Measurements from ENCODE around the gene CHRM1.
"Not testable (repeated sequence)": the region's sequence is repeated elsewhere in the genome, so short reads cannot be mapped to it uniquely, and the experiment has no call there.

The CHRM1 gene, protein sequence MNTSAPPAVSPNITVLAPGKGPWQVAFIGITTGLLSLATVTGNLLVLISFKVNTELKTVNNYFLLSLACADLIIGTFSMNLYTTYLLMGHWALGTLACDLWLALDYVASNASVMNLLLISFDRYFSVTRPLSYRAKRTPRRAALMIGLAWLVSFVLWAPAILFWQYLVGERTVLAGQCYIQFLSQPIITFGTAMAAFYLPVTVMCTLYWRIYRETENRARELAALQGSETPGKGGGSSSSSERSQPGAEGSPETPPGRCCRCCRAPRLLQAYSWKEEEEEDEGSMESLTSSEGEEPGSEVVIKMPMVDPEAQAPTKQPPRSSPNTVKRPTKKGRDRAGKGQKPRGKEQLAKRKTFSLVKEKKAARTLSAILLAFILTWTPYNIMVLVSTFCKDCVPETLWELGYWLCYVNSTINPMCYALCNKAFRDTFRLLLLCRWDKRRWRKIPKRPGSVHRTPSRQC

DNA sequence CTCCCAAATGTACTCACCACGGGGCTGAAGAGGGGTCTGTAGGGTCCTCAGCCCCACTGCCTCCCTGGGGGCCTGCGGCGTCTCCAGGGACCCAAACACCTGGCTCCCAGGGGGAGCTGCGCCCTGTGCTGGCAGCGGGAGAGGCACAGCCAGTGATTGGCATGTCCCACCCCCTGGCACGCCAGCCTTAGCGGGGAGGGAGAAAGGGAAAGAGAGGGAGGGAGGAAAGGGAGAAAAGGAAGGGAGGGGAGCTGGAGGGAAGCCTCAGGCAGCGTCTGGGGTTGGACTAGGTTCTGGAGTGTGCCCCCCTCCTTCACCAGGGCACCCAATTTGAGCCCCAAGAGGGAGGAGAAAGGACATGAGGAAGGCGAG, at the start of gene CHRM1:
CHRM1 (minus strand) TSS at position 163 of the 372 bp plus-strand sequence. CDS start 10,263 bp downstream, outside the sequence.
- DNase-seq, result no peak

DNA sequence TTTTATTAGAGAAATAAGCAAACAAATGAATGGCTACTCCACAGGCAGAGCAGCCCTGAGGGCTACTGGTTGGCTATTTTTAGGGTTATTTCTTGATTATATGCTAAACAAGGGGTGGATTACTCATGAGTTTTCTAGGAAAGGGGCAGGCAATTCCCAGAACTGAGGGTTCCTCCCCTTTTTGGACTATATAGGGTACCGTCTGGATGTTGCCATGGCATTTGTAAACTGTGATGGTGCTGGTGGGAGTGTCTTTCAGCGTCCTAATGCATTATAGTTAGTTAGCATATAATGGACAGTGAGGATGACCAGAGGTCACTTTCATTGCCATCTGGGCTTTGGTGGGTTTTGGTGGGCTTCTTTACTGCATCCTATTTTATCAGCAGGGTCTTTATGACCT, 44.4 kb upstream of the CHRM1 start:
- DNase-seq, result no peak

DNA sequence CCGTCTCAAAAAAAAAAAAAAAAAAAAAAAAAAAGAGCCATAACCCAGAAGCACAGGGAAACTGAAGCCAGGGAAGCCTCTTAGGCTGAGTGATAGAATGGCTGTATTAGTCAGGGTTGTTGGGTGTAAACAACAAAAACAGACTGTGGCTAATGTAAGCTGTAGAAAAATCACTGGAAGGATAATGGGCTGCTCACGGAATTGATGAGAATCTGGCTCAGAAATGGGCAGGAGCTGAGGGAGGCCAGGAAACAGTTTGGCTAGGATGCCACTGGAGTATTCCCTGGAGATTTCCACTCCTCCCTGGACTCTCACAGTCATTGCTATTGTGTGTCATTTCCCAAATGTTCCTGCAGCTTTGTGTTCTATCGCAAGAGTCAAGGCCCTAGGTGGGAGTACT, 41.2 kb upstream of the CHRM1 start:
- no peak for DNase-seq

DNA sequence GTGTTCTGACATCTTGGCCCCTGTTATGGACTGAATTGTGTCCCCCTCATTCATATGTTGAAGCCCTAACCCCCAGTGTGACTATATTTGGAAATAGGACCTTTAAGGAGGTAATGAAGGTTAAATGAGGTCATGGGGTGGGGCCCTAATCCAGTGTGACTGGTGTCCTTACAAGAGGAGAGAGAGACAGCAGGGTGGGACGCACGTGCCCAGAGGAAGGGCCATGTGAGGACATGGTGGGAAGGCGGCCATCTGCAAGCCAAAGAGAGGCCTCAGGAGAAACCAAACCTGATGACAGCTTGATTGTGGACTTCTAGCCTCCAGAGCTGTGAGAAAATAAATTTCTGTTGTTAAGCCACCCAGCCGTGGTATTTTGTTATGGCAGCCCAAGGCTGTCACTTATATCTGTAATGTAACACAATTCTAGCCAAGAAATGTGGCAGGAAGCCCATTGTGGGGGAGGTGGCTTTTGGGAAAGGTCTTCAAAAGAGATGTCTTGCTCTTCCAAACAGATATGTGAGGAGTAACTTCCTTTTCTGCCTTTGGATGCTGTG, 39.9 kb upstream of the CHRM1 start:
- no peak for DNase-seq

DNA sequence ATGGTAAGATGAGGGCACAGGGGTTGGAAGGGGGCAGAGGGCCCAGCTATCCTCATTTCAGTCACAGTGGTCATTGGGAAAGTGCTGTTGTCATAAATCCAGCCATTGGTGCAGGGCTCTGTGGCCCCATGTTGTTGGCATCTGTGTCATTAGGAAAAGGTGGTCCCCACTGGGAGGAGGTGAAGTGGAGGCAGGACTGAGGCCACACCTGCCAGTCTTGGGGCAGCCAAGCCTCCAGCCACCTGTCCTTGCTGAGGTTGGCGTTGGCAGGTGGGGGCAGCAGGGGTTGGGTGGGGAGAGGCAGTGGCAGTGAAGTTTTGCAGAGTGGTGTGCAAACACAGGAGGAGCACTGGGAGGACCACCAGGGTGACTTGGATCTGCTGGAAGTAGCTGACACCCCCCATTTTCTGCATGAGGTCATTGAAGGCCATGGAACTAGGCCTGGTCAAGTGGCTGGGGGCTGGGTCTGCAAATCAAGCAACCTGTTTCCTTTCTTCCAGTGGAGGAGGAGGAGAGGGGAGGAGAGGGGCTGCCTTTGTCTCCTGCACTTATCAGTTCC, 38.3 kb upstream of the CHRM1 start:
- DNase-seq, result no peak

DNA sequence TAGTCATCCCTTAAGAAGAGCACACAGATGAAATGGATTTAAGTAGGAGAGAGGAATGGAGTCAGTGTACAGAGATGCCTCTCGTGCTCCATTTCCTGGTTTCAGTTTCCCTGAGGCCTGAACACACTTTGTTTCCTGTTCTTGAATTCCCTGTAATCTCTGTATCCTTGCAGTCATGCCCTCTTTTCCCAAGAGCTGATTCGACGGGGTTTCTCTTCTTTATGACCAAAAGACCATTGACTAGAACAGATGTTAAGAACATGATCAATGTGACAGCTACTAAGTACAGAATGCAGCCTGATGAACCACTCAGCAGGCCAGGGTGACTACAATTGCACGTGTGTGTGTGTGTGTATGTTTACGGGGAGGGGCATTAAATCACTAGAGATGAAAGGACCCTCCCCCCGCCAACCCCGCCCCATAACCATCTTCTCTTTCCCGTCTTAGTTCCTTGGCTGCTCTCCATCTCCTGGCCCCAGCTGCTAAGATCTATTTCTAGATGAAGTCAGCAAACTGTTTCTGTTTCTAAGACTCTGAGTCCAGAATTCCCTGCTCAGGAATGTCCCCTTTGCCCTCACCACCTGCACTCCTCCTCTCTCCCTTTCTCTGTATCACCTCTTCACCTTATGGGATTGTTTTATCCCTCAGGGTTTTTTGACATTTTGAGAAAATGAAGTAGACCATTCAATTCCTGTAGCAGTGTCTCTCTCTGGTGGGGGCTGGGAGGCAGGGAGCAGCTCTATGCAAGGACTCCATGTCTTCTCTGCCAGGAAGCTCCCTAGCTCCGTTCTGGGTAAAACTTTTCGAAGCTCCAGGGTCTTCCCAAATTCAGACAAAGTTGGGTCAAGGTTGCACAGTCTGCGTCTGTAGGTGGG, 37.6 kb upstream of the CHRM1 start:
- DNase-seq, result no peak

DNA sequence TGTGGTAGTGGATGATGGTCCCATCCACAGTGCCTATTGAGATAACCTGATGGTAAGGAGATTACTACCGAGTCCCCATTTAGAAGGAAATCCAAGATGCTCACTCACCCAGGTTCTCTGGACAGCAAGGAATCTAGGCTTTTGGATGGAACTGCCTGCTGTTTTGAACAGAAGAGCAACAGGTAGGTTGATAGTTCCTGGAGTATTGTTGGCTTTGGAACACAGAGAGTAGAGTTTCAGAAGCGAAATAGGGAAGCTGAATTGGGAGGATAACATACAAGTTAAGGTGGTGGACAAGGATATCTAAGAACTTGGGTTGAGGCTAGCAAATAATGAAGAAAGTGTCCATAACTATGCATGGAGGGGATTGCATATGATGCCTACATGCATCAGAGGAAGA, 36.0 kb upstream of the CHRM1 start:
- DNase-seq, result no peak

DNA sequence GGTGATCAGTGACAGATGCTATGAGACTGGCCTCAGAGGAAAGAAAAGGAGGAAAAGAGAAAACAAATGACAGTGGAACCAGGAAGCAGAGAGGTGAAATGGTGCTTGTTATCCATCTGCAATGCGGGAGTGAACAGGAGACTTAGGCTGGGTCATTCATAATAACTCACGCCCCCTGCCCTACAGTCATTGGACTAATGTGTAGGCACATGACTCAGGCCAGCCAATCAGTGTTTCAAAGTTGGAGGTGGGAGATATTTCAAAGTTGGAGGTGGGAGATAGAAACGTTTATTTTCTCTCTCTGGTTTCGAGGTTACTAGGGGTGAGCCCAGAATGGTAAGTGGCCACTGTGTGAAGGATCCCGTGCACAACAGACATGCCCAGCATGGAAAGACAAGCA, 33.3 kb upstream of the CHRM1 start:
- DNase-seq, result no peak

DNA sequence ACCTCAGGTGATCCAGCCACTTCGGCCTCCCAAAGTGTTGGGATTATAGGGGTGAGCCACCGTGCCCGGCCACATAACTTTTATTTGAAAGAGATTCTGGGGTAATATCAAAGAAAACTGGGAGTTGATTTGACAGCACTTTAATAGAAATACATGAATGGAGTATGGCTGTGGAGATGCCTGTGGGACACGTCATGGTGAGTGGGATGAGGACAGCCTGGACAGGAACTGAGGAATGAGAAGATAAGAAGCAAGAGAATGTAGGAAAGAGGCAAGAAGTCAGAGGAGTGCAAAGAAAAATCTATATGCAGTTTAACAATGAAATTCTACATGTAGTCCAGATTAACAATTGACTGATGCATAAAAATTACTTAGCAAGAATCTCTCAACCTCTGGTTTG, 32.6 kb upstream of the CHRM1 start:
- DNase-seq, result no peak

DNA sequence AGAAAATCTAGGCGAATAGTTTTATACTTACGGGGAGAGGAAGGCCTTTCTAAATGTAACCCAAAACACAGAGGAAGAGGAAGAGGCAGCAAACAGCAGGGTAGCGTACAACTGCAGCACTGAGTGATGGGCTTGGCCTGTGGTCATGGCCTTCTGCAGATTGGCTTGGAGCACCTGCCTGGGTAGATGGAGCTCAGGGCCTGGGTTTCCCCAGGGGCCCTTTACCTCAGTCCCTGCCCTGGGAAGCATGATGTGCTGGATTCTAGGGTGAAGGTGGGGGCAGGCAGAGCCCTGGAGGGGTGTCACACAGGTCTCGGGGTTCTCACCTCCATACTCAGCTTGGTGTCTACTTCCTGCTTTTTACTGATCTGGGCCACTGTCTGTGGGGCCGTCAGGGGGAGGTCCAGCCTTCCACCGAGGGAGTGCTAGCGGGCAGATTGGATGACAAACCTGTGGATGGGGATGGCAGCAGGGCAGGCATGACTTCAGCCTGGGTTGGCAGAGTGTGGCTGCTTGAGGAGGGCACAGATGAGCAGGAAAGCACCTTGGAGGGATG, 27.7 kb upstream of the CHRM1 start:
- no peak for DNase-seq

DNA sequence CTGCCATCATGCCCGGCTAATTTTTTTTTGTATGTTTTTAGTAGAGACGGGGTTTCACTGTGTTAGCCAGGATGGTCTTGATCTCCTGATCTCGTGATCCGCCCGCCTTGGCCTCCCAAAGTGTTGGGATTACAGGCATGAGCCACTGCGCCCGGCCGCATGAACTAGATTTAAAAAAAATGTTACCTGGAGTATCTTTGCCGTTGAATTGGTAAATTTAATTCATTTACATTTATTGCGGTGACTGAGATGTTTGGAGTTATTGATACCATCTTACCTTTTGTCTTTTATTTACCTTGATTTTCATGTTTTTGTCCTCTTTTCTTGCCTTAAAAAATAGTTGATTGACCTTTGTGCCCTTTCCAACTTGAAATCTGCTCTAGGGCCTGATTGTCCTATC, 24.4 kb upstream of the CHRM1 start:
- not testable (repeated sequence) for DNase-seq

DNA sequence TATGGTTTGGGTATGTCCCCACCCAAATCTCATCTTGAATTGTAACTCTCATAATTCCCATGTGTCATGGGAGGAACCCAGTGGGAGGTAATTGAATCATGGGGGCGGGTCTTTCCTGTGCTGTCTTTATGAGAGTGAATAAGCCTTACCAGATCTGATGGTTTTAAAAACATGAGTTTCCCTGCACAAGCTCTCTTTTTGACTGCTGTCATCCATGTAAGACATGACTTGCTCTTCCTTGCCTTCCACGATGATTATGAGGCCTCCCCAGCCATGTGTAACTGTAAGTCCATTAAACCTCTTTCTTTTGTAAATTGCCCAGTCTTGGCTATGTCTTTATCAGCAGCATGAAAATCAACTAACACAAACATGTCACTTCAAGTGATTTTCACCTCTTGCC, 16.4 kb upstream of the CHRM1 start:
- DNase-seq, result not testable (repeated sequence)

DNA sequence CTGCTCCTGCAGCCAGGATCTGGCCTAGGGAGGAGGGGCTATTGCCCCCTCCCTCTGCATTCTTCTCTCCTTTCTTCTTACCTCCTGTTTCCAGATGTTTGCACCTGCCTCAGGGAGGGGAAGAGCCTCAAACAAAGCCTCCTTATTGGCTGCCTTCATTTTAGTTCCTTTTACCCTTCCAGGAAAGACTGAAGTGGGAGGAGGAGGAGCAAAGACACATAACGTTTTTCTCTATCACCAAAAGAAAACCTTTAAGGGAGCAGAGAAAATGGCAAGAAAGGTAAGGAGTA, 13.3 kb upstream of the CHRM1 start:
- no peak for DNase-seq

DNA sequence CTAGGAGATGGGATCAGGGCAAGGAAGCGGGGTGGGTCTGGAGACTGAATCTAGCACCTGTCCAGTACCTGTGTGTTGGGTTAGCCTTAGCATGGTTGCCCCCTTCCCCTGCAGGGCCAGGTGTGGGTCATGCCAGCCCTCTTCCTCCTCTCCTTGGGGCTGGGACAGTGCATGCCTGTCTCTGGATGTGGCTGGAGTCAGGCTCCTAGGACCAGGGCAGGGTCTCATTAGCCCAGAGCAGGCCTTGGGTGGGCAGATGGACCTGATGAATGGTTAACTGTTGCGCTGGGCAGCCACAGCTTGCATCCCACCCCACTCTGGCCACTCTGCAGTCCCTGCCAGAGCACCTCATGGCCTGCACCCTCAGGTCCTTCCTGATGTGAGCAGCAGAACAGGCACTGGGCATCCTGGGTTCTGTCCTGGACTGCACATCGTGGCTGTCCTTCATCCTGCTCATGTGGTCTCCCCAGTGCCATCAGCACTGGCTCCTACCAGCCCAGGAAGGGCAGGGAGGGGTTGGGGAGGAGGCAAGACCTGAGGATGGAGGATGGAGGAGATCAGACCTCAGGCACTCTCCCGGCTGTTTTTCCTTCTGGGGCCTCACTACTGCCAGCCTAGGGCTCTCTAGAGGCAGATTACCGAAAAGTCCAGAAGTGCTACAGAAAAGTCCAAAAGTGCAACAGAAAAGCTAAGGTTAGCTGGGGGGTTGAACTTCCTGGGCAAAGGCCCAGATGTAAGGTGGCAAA, 12.8 kb upstream of the CHRM1 start:
- no peak for DNase-seq

DNA sequence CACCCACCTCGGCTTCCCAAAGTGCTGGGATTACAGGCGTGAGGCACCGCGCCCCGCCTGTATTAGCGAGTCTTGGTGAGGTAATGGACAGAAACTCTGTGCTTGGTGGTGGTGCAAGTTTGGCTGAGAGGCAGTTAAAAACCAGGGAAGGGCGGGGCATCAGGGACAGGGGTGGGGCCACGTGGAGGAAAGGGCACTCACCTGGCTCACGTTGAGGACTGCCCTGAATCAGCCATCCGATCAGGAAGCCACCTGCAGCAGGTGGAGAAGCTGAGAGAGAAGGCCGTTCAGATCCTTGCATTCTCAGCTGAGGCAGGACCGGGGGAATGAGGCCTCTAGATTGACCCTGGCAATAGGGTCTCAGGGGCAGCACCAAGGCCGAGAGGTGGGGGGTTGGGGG, 12.1 kb upstream of the CHRM1 start:
- no peak for DNase-seq

DNA sequence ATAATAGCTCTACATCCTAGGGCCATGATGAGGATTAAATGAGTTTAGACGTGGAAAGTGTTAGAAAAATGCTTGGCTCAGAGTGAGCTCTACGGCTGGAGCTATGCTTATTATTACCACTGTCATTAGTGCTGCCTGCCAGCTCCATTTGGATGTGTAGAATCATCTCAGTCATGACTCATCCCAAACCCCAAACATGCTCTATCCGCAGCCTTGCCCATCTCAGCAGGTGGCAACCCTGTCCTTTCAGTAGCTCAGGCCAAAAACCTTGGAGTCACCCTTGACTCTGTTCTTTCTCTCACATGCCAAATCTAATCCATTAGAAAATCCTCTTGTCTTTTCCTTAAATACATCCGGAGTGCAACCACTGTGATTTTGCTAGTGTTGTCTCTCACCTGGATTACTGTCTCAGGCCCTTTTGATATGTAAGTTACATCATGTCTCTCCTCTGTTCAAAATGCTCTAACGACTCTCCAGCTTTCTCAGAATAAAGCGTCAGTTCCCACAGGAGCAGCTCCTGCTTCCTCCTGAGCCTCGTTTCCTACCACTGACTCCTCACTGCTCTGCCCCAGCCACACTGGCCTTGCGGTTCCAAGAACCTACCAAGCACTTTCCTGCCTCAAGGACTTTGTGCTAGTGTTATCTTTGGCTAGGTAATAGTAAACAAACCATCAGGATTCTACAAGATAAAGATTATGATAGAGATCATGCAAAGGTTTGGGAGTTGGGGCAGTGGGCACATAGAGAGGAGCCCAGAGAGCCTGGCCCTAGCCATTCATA, 10.5 kb upstream of the CHRM1 start:
- no peak for DNase-seq

DNA sequence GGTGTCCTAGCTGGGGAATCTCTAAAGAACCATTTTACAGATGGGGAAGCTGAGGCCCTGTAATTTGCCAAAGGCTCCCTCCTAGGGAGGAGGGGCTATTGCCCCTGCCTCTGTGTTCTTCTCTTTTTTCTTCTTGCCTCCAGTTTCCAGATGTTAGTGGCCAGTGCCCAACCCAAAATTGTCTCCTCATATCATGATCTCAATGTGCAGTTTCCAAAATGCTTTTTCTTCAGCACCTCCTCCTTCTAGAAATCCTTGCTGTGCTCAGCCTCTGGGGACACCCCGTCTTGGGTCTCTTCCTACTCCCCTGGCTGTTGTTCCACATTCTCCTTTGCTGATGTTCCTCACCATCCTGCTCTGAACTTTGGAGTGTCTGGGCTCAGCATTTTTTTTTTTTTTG, 9.5 kb upstream of the CHRM1 start:
- no peak for DNase-seq

DNA sequence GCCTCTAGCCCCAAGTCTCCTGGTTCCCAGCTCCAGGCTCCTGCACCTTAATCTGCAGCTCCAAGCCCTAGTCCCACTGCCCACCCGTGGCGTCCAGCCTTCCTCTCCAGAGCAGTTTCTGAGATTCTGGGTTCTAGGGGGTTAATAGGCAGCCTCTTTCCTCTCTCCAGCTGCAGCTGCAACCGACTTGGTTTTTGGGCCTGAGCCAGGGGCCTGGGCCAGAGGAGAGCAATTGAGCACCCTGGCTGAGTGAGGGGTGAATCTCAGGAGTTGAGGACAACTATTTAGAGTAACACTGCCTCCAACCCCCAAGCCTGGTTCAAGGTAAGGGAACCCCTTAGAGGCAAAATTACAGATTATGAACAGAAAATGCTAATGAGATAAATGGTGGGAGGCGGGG, 9.0 kb upstream of the CHRM1 start:
- DNase-seq, result no peak

DNA sequence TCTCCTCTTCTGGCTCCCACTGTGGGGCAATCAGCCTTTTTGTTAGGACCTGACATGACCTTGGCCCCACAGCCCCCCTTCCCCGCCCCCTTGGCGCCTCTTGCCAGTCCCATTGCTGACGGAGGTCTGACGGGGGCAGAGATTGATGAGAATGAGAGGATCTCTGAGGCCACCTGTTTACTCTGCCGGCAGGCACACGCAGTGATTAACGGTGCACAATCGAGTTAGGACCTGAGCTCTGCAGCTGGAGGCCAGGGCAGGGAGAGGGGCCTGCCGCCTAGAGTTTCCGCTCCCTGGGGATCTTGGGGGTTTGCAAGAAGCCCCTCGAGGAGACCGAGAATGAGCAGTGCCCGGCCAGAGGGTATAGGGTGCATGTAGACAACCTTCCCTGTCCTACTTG, 6.8 kb upstream of the CHRM1 start:
- DNase-seq, result no peak

DNA sequence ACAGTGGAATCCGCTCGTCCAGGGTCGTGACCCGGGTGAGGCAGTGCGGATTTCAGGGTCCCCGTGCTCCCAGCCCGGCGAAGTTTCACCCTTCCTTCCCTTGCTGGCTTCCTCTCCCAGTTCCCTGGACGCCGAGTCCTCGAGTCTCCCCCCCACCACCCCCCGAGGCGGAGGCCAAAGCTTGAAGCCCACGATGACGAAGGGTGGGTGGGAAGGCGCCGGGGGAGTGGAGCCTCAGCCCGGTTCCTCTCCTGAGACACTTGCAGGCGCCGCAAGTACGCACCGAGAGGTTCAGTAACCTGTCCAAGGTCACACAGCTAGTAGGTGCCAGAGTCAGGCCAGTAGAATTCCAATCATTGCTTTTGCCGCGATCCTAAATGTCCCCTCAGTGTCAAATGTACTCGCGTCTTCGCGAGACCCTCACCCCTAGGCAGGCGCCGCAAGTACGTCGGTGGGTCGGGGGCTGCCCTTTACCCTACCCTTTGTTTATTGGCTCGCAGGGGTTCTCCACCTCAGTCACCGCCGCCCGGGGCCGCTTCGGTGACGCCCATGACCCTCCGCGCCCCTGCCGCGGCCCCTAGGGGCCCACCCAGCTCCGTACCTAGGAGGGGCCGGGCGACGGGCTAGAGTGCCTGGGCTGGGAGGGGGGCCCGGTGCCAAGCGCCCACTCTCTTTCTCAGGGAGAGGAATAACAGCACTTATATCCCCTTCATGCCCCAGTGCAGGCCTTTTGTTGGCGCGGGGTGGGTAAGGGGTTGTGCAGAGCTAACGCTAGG, 5.7 kb upstream of the CHRM1 start:
- DNase-seq, result no peak
